NOMO-1 treated with dmso at 0.1 percent for 144 hours (cell line): ENCODE measurements around the gene FTO.
"Not testable (repeated sequence)": the region's sequence is repeated elsewhere in the genome, so short reads cannot be mapped to it uniquely, and the experiment has no call there.

Experiments
- DNase-seq: peaks from one replicate; lab custom pipeline; 2025; ENCODE audit not compliant: unreplicated experiment; lab: John Stamatoyannopoulos, UW

The FTO gene

DNA sequence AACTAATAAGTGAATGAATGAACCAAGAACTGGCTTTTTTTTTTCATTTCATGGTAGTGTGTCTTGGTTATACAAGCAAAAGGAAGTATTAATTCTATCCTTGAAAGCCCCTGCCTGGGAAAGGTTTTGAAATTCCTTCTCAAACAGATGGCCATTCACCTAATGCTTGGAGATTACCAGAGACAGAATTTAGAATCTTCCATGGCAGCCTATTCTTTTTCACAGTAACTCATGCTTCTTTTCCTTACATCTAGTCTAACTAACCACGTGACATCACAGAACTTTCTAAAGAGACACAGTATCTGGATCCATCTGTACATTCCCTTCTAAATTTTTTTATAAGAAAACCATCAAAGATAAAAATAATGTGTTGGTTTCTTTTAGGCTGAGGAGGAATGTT, 151.6 kb downstream of the FTO start:
- no peak for DNase-seq

GRCh38 chr16:53859995-53860540, 156.1 kb downstream of the FTO start:
- DNase-seq = no peak

DNA sequence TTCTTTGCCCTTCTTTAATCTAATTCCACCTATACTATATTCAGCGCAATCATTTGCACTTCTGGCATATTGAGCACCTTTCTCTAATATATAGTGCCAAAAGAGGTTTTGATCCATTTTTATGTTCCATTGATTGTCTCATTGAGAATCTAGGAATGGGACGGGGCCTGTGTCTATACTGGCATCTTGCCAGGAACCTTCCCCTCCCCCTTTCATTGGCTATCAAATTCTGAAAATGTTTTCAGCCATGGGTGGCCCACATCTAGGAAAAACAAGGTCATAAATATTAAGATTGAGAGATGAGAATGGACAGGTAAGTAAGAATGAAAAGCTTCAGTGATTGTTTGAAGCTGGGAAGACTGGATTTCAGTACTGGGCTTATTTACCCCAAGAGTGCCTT, 159.9 kb downstream of the FTO start:
- DNase-seq = no peak

- no peak for DNase-seq
These were observed 161.0 kb downstream of the FTO start for GRCh38 chr16:53864819-53865493.

DNA sequence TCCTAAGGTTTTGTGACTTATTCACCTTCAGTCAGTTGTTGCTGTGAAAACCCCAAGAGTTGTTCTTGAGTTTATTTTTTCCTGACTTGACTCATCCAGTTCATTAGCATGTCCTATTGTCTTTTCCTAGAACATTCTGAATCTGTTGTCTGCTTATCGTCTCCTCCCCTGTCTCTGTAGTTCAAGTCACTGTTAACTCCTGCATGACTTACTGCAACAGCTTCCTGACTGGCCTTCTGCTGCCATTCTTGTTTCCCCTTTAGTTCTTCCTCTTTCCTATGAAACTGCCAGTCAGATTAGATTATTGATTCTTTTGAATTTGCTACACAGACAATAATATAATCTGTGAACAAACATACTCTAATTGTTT, 161.5 kb downstream of the FTO start:
- DNase-seq = peak; percentile 82

- DNase-seq = no peak
These were observed 162.6 kb downstream of the FTO start for GRCh38 chr16:53866520-53866919.

DNA sequence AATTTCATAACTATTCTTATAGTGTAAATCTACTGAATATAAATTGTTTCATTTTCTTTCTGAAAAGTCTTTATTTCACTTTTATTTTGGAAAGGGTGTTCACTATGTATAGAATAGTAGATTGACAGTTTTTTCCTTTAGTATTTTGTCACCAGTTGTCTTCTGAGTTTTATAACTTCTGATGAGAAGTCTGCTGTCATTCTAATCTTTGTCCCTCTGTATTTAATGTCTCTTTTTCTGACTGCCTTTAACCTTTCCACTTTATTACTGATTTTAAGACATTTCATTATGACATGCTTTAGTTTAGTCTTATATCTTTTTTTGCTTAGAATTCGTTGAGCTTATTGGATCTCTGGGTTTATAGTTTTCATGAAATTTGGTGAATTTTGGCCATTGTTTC, 166.9 kb downstream of the FTO start:
- no peak for DNase-seq

DNA sequence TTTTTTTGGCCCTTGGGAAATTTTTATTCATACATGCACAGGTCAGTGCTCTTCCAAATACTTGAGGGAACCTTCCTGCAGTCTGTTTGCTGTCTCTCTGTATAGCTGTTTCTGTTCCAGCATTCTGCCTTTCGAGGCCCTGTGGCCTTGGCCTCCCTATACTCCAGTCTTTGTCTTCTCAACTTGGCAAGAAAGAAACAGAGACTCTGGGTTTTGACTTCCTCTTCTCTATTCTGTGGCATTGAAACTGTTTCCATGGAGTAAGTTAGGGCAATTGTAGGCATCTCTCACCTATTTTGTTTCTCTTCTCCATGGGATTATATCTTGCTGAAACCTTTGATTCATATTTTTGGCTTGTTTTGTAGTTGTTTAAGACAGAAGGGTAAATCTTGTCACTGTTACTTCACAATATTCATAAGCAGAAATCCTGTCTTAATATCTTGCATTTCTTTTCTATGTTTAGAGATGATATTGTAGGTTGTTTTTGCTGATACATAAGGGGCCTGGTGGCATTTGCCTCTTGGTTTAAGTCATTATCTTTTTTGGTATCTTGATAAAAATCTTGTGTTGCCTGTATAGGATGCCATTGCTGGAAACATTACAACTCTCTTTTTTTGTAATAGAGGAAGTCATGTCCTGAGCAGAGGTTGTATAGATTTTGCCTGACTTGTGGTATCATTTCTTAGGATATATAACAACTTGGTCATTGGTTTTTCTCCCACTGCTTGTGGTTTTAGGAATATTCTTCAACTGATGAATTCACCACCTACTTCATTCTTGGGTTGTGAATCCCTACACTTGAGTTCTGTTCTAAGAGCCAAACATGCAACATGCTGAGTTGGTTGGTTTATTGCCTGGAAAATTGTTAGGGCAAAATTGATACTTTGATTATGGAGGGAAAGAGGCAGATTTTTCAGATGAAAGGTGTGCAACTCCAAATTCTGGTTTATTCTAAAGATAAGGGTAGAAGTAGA, 168.6 kb downstream of the FTO start:
- DNase-seq = peak; percentile 13

GRCh38 chr16:53876811-53877210, 172.9 kb downstream of the FTO start:
- DNase-seq = no peak

- DNase-seq = no peak
These were observed 174.3 kb downstream of the FTO start for GRCh38 chr16:53878216-53878615.

DNA sequence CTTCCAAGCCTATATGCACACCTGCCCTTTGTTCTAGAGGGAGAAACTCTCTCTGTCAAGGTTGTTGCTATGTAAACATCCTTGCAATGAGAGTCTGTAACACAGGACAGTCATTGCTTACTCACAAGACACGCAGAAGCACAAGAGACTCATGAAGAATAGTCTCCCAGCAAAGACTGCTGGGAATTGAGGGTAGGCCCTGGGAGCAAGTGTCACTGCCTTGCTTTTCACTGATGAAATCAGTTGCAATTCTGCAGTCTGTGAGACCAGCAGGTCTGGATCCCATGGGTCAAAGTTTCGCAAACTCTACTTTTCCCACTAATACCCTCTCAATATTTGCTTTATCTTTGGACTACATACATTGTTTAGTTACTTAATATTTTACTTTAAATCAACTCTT, 177.4 kb downstream of the FTO start:
- DNase-seq = no peak

DNA sequence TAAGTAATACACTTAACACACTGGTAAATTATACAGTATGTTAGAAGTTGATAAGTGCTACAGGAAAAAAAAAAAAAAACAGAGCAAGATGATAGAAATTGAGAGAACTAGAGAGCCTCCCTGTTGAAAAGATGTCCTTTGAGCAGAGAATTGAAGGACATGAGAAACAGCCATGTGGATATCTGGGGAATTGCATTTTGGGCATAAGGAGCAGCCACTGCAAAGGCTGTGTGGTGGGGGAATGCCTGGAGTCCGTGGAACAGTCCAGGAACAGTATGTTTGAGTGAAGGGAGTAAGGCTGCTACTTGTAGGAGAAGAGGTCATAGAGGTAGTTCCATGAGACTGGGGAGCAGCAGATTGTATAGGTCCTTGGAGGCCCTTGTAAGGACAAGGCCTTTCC, 178.4 kb downstream of the FTO start:
- DNase-seq = no peak

DNA sequence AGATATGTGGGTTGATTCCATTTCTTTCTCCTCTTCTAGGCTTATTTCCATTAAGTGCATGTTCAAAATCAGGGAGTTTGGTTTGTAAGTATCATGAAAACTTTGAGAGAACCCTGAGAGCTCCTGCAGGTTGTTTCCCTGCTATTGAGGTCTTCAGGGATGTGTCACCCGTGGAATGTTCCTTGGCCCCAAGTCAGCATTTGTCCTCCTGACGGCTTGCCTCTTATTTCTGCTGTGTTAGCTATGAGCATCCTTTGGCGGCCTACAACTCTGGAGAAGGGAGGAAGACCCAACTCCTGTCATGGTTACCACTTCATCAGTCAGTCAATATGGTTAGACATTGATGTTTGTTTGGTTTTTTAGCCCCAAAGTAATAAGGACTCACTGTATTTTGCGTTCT, 180.8 kb downstream of the FTO start:
- DNase-seq = no peak

GRCh38 chr16:53886482-53887378, 182.8 kb downstream of the FTO start:
- no peak for DNase-seq

GRCh38 chr16:53888222-53888621, 184.3 kb downstream of the FTO start:
- no peak for DNase-seq

DNA sequence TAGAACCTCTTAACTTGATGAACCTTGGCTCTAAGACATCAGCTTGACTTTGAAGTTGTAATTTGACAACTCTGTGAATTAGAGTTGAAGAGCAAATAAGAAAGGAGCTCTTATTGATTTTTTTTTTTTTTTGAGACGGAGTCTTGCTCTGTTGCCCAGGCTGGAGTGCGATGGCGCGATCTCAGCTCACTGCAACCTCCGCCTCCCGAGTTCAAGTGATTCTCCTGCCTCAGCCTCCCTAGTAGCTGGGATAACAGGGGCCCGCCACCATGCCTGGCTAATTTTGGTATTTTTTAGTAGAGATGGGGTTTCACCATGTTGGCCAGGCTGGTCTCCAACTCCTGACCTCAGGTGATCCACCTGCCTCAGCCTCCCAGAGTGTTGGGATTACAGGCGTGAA, 186.9 kb downstream of the FTO start:
- not testable (repeated sequence) for DNase-seq

DNA sequence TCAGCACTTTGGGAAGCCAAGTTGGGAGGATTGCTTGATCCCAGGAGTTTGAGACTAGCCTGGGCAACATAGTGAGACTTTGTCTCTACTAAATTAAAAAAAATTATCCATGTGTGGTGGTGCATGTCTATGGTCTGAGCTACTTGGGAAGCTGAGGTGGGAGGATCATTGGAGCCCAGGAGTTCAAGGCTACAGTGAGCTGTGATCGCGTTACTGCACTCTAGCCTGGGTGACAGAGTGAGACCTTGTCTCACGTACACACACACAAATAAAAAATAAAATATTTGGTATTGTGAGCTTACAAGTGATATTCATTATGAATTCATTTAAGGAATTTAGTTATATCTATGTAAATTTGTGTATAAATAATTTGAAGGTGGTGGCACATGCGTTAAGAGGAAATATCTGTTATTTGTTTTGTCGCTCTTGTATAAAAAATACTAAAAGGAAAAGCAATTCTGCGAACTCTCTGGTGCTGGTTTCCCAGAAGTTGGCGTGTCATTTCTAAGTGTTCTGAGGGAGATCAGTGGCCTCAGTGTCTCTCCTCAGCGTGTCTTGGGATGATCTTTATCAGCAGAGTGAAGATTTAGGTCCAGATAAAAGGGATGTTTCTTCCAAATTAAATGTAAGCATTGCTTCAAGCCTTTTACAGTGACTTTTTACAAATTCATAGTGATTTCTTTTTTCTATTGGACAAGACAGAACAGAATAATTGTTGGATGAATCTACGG, 187.6 kb downstream of the FTO start:
- DNase-seq = no peak

GRCh38 chr16:53892155-53892554, 188.2 kb downstream of the FTO start:
- DNase-seq = peak; percentile 16

DNA sequence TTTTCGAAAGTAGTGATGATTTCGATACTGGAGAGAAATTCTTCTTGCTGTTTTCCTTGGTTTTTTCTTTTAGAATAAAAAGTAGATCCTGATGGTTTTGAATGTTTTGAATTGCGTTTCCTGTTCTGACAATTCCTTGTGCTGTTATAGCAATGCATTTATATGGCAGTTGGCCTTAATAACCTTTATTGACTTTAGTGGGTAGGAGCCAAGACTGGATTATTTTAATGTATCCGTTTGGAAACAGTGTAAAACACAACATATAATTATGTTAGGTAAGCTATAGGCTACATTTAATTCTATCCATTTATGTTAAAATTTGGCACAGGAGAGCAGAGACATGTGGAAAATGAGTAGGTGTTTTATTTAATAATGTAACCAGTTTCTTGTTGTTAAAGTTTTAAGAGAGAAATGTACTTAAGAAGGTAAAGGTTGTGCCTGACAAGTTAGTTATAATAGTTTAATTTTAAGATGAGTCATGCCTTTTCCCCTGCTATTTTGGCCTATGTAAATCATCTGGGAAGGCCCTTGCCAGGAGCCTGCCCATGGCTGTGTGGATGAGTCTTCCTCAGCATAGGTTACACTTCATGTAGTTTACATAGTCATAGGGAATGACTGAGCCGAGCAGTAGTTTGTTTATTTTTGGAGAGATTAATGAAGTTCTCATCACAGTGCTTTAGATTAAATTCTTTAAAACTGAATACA, 189.9 kb downstream of the FTO start:
- DNase-seq = no peak

- DNase-seq = no peak
These were observed 190.7 kb downstream of the FTO start for GRCh38 chr16:53894686-53895085.
